Mesenteric fat pad (tissue), 1 donor: Measurements from ENCODE around the gene SMPX. TPM values are rescaled to one million over a fixed set of nuclear protein-coding genes. Genes with fewer than 3 reads are reported as not detected.

ENCODE experiments used
- DNase-seq: peaks from one replicate; pipeline ENCODE4 v3.0.0-alpha.2; 2020; ENCODE audit warnings: low spot score
- total RNA-seq: library from RNA; stranded (reverse); fragmentation: NEBNext Ultra II Directional; extraction: Animal tissue kit (Norgen Biotek cat#: 25700); gene quantifications from one replicate; pipeline ENCODE4 v1.2.1, GENCODE V29; 2021
- donor health status: DM: yes; HTN: yes; CAD: no.

SMPX gene
- total RNA-seq, 1 donor from 2014 or later, result not detected

GRCh38 chrX:21658152-21658737 lies 99.7 kb downstream of the SMPX start, which contains the start of gene KLHL34:
TSS of gene KLHL34 (minus strand) at chrX:21658330. CDS start at chrX:21657788, 542 bp downstream.
- no peak for DNase-seq

GRCh38 chrX:21657318-21658151 lies 100.4 kb downstream of the SMPX start:
- DNase-seq, result no peak

GRCh38 chrX:21656587-21657317 lies 101.2 kb downstream of the SMPX start:
- DNase-seq, result no peak

Other genes starting within 250 kb of the SMPX start
- gene KLHL34, start 99.8 kb downstream of the SMPX start, total RNA-seq, result 0.10 TPM
- gene MBTPS2, start 81.5 kb upstream of the SMPX start, total RNA-seq, result 14.8 TPM
- 2.2 TPM for gene YY2, start 97.9 kb upstream of the SMPX start, total RNA-seq
- gene SMS, start 182.6 kb upstream of the SMPX start, total RNA-seq, result 41.8 TPM